Measurements from ENCODE around the gene CYBC1.
A peak's percentile ranks its signal among the peaks of the same experiment; 100 is the strongest.

Gene CYBC1

DNA sequence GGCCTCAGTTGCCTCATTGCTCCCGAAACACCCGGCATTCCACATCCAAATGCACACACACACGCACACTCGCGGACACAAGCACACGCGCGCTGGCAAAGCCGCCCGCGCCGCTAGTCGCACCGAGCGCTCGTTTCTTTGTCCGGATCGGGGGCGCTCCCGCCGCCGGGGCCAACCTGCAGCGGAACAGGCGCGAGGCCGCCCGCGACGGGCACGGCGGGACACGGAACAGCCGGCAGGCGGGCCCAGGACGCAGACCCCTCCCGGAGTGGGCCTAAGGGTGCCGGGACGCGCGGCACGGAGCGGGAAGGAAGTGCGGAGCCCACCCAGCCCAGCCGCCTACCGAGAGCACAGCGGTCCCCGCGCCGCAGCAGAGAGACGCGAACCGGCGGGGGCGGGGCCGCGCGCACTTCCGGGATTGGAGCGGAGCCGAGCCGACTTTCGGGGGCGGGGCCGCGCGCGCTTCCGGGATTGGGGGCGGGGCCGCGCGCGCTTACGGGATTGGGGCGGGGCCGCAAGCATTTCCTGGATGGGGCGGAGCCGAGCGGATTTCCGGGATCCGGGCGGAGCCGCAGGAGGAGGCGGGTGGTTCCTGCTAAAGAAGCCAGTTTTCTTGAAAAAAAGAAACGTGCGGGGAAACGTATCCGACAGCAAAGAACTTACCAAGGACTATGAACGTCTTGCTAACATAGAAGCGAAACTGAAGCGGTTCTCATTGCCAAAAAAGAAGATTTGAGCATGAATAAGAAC lies at the start of gene CYBC1:
TSS of gene CYBC1 (minus strand) at position 396 of the 750 bp plus-strand sequence. CDS start 1,498 bp downstream, outside the sequence.
- DNase-seq (ENCODE audit: low read depth), result peak; percentile 89

DNA sequence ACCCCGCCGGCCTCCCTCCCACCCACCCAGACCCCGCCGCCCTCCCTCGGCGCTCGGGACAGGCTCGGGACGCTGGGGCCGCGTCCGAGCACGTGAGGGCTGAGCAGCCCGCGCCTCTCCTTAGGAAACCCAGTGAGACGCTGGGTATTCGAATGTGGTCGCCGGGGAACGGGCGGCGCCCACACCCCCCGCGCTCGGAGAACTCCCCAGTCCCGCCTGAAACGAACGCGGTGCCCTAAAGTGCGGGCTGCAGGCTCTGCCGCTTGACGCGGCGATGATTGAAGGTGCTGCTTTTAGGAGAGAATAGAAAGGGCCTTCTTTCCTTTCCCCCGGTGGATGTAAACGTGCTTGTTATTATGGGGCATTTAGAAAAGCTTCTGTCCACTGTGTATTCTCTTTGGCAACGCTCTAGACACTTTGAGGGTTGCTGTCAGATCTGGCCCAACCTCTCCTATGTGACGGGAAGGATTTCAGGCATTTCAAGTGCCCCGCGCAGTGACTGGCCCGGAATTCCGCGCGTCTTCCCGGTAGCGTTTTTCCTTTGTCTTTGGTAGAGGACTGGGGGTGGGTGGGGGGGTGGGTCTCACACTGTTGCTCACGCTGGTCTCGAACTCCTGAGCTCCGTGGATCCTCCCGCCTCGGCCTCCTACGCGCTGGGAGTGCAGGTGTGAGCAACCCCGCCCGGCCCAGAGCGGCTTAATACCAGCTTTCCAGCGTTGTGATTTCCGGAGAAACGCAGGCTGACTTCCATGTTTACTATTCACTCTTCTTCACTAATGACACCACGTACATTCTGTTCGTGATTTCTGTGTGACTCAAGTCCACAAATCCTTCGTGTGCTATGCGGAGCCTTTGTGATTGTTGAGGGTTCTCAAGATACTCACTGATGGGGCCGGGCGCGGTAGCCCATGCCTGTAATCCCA lies 47.2 kb upstream of the CYBC1 start:
- peak; percentile 43 for DNase-seq (ENCODE audit: low read depth)

DNA sequence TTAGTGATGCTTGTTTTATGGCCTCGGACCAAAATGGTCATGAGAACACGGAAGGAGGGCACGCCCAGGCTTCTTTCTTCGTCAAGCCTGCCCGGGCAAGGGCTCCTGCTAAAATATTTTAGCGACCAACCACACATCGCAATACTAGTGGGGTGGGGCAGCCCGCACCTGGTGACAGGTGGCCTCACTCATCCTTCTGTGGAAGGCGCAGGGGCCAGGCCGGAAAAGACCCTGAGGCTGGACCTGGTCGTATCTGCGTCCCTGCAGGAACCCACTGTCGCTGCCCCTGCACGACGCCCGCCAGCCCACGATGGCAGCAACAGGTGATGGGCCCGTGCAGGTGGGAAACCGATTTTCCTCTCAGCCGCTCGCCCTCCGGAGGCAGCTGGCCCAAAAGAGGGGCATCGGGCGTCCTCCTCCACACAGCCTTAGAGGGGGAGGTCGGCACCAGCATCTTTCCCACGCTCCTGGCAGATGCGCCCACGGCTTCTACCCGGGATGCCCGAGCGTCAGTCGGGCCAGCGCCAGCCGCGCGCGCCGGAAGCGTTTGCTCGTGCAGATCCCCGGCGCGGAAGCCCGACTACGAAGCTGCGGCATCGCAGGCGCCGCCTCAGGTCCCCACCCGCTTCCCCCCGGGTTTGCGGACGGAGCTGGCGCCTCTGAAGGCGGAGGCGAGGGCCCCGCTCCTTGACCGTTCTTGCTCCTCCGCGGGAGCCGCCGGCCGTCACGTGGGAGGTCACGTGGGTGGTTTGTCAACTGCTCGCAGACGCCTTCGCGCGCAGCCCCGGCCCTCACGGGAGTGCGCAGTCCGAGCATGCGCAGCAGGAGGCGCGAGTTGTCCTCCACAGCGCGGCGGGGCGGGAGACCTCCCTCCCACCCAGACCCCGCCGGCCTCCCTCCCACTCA lies 46.2 kb upstream of the CYBC1 start:
- DNase-seq (ENCODE audit: low read depth), result peak; percentile 85

DNA sequence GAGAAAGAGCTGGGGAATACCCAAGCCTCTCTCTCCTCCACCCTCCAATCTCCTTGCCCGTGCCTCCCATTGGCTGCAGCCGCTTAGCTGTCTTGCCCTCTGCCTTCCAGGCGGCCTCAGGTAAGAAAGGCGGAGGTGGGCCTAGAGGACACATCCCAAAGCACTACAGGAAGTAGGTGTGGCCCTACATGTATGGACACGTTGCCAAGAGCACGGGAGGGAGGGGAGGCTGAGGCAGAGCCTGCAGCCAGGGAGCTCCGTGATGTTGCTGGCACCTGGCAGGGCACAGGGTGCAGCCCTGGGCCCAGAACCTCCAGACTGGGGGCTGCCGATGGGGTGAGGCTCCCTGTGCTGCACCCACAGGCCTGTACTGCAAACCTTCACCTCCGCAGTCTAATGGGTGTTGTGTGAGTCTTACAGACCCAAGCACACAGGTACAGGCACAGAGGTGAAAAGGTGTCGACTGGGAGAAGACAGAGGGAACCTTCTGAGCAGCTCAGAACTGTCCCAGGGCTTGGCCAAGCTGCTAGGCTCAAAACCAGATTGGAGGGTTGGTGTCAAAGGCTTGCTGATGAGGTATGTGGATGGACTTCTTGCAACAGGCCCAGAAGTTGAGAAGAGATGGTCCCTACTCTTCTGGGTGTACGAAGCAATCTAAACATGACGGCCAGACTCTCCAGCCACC lies 45.4 kb upstream of the CYBC1 start:
- no peak for DNase-seq (ENCODE audit: low read depth)

DNA sequence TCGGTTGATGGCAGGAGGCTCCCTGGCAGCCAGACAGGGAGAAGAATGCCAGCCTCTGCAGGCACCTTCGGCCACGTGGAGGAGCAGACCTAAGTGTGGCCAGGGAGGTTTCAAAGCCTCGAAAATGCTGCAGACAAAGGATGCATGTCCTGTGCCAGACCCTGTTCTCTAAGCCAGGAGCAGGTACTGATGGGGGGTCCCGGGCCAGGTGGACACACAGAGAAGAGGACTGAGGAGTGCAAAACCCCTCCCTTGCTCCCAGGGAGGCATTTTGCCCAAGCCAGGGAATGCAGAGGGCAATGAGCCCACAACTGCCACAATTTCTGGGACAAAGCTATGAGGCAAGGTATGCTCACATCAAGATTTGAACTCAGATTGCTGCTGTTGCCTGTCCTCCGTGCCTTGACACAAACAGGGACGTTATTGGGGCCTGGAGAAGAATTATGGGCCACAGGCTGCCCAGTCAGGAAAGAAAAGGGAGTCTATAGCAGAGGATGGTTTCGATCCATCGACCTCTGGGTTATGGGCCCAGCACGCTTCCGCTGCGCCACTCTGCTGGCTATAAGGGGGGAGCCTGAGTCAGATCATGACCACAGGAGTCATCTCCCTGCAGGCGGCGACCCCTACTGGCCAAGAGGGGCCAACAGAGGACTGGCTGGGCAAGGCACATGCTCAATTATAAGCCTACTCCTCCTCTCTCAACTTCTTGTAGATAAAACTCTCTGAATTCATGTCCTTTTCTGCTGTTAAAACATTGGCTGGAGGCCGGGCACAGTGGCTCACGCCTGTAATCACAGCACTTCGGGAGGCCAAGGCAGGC lies 43.9 kb upstream of the CYBC1 start:
- DNase-seq (ENCODE audit: low read depth), result peak; percentile 66

DNA sequence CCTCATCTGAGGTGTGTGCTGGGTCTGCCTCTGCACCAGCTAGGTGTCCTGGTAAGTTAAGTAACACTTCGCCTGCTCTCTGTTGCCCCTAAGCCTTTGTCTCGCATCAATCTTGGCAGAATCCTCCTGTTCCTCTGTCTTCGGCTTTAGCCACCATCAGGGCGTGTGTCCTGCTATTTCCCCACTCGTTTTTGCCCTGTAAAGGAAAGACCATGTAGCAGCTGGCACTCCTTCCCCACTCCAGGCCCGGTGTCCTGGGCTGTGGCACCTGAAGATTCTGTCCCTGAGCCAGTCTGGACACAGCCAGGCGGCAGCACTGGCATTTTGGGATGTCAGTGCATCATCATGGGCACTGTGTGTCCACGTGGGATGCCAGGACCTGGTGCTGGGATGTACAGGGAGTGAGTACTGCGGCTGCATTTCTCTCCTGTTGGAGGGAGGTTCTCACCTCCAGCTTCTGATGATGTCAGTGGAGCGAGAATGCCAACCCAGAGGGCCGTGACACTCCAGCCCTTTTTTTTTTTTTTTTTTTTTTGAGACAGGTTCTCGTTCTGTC lies 42.8 kb upstream of the CYBC1 start:
- no peak for DNase-seq (ENCODE audit: low read depth)

DNA sequence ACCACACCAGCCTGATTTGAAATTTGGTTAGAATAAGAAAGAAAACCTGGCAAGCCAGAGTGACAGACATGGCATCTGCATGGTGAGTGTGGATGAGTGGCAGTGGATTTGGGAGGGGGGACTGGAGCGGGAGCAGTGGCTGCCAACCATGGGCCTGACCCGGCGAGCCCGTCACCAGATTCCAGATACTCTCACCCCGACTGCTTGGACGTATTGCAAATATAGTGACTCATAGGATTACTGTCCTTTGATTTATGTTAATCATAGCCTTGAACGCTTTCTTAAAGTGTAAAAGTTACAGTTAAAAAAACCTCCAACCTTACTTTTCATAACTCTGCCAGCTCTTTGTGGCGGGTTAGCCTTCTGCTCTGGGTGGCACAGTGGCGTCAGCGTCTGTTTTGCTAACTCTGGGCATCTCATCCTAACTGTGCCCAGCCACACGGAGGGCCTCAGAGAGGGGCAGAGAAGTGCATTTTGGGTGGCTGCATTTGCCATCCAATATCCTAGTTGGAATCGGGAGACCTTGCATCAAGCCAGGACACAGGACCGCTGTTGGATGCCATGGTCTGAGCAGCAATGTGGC lies 42.2 kb upstream of the CYBC1 start:
- DNase-seq (ENCODE audit: low read depth), result no peak

DNA sequence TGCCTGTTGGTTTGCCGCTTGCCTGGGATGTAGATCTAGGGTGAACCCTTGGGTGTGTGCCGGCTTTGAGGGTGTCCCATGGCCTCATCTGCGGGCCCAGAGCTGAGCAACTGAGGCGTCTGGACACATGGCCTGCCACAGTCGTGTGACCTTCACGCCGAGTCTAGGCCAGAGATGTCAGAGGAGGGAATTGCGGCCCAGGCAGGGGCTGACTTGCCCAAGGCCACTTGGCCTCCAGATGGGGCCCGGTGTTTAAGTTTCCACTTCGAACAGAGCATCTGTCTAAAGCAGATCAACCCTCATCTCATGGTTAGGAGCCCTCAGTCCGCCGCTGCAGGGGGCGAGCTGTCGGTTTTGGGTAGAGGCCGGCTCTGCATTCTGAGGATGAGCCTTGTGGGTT lies 41.0 kb upstream of the CYBC1 start:
- no peak for DNase-seq (ENCODE audit: low read depth)

DNA sequence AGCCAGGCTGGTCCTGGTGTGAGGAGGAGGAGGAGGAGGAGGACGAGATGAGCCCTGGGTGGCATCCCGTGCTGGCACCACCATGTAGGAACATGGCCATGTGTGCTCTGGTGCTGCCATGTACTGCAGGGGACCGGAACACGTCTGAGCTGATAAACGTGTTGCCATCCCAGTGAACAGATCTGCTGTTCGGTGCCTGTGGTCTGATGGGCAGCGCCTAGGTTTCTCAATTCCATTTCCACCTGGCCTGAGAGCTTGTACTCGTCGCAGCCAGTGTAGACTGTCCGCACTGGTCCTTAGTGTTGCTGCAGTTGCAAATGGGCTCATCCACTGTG lies 40.6 kb upstream of the CYBC1 start:
- DNase-seq (ENCODE audit: low read depth), result no peak

DNA sequence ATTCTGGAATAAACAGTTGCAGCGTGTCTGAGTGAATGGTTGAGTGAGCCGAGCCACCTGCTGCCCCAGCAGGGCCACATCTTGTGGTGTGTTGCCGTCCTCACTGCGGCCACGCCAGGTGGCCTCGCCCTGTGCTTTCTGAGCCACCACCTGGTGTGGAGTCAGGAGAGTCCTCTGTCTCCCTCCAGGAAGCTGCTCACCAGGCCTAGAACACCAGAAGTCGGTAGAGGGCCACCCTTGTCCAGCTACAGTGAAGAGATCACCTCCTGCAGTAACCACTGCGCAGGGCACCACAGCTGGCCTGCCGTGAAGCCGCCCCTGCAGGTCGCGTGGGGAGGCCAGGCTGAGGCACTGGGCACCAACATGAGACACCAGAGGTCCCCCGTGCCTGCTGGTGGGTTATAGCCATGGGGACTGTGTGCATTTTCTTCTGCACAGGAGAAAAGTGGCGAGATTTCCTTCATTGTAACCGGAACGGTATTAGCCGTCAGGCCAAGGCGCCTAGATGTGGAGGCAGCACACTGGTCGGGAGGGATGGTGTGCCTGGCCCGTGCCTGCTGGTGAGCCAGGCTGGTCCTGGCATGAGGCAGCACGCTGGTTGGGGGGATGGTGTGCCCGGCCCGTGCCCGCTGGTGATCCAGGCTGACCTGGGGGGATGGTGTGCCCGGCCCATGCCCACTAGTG lies 40.1 kb upstream of the CYBC1 start:
- no peak for DNase-seq (ENCODE audit: low read depth)

DNA sequence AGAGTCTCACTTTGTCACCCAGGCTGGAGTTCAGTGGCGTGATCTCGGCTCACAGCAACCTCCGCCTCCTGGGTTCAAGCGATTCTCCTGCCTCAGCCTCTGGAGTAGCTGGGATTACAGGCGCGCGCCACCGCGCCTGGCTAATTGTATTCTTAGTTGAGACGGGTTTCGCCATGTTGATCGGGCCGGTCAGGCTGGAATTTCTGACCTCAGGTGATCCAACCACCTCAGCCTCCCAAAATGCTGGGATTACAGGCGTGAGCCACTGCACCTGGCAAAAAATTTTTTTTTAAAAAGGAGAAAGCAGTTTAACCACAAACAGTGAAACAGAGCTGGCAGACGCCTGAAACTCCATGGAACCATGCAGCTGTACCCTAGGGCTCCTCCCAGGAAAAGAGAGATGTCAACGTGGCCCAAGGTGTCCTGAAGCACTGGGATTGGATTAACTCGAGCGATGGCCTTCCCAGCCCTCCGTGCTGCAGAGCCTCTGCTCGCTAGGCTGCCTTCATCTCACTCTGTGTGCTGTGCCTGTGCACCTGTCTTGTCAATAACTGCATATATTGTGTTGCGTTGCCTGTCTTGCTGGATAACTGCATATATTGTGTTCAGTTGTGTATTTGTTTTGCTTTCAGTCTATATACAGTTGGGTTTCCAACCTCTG lies 39.4 kb upstream of the CYBC1 start:
- DNase-seq (ENCODE audit: low read depth), result no peak

DNA sequence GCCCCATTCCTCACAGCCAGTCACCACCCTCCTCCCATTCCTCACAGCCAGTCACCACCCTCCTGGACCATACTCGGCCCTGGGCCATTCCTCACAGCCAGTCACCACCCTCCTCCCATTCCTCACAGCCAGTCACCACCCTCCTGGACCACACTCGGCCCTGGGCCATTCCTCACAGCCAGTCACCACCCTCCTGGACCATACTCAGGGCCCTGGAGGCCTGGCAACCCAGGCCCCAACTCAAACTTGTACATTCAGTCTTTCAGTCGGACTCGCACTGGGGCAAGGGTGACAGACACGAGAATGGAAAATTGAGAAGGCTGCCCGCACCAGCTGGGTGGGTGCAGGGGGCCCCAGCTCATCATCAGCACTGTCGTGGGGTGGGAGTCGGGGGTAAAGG lies 38.6 kb upstream of the CYBC1 start:
- DNase-seq (ENCODE audit: low read depth), result no peak

DNA sequence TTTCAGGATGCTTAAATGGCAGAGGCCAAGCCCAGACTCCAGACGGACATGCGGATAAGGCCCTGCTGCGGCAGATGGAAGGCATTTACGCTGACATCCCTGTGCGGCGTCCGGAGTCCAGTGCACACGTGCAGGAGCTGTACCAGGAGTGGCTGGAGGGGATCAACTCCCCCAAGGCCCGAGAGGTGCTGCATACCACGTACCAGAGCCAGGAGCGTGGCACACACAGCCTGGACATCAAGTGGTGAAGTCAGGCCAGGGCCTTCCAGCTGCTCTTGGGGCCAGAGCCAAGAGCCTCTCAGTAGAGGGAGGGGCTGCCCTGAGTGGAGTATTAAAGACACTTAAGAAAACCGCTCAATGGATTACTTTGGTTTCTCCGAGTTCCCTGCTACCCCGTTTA lies 37.4 kb upstream of the CYBC1 start:
- DNase-seq (ENCODE audit: low read depth), result no peak

DNA sequence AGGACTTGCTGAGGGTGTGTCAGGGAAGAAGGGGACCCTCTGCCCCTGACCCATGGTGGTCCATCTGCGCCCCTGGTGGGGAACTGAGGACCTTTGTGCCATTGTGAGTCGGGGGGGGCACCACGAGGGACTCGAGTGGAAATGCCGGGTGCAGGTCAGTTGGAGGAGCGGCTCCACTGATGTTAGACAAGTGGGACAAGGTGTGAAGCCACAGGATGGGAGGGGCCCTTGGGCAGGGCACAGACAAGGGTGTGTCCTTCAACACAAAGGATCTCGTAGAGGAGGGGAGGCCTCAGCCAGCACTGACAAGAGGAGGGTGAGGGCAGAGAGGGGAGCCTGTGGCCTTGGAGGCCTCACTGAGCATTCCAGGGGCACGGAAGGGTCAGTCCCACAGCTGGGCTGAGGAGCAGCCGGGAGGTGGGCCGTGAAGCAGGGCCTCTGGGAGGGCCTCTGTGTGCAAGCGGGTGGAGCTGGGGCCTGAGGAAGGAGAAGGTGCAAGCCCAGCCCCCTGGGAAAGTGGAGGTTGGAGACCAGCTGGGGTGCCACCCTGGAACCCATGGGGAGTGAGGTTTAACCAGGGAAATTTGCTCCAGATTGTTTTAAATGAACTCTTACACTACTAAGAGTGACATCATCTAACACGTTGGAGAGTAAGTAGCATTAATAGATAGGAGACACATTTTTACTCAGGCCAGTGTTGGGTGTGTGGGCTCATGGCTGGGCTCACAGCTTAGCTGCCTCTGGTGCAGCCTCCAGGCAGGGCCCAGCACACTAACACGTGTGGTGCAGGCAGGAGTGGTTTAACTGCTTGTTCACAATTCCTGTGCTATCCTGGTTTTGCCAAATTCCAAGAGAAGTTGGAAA lies 35.9 kb upstream of the CYBC1 start:
- DNase-seq (ENCODE audit: low read depth), result no peak

DNA sequence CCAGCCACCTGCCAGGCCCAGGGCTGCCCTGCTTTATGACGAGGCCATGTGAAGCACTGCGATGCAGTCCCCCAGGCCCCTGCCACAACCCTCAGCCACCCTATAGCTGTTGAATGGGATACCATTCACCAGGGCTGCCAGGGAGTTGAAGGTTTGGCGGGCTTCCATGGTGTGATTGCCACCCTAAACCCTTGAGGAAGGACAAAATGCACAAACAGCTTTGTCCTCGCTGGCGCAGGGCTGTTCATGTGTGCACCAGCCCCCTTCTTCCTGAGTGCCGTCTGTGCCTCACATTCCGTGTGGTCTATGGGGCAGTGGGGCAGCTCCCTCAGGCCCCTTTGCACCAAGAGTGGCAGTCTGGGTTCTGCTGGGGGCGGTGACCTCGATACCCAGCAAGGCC lies 33.3 kb upstream of the CYBC1 start:
- no peak for DNase-seq (ENCODE audit: low read depth)

DNA sequence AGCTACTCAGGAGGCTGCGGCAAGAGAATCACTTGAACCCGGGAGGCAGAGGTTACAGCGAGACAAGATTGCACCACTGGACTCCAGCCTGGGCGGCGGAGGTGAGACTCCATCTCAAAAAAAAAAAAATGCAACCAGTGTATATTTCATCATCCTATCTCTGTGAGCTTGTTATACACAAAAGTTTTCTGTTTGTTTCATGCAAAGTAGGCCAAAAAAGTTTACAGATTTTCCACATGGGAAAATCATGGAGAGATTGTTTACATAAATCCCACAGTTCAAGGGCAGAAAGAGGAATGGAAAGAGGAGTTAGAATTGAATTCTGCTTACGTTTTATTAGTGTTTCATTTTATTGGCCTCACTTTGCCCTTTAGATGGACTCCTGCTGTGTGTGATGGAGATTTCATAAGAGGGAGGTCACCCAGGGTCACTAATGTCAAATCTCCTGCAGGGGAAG lies 32.7 kb upstream of the CYBC1 start:
- no peak for DNase-seq (ENCODE audit: low read depth)

DNA sequence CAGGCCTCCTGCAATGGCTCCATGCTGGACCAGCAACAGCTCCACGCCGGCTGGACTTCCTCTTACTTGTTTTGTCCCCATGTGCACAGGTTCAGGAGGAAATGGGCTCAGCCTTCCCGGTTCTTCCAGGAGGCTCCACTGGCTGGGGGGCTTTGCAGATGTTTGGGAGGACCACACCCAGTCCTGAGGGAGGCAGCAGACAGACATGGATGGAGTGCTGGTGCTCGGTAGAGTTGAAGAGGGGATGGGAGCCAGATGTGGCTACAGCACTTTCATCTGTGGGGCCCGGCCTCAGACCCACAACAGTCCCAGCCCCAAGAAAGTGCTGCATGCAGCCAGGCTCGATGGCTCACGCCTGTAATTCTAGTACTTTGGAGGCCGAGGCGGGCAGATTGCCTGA lies 29.8 kb upstream of the CYBC1 start:
- no peak for DNase-seq (ENCODE audit: low read depth)

DNA sequence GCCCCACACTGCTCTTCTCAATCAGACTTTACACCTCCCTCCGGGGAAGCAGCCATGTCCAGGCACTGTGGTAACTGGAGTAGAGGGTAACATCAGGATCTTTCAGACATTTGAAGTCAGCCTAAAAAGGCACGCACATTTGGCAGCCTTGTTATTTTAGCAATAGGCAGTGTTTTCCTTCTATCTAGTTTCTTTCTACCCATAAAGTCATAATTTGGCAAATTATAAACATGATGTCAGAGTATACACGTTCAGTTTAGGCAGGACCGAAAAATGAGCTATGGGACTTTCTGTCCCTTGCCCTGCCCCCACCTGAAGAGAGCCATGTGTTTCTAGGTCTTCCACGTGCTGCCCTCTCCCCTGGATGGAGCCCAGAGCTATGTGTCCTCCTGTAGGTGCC lies 29.1 kb upstream of the CYBC1 start:
- DNase-seq (ENCODE audit: low read depth), result no peak
